ENCODE data around the gene KRI1.
A peak's percentile ranks its signal among the peaks of the same experiment; 100 is the strongest.
"Not testable (repeated sequence)": the region's sequence is repeated elsewhere in the genome, so short reads cannot be mapped to it uniquely, and the experiment has no call there.

The KRI1 gene

GRCh38 chr19:10552510-10553053, 13.2 kb downstream of the KRI1 start:
- no peaks in the 10 kb centered on the region for H3K27me3 ChIP-seq (ENCODE audit: control insufficient read depth, insufficient read depth, low read length)
- H3K9ac ChIP-seq: no peak overlapping the region
- no peaks in the 10 kb centered on the region for H3K36me3 ChIP-seq (ENCODE audit: control insufficient read depth, insufficient read depth, low read length)
- H3K4me1 ChIP-seq: no peaks in the 10 kb centered on the region
- H3K4me2 ChIP-seq (ENCODE audit: low read length): no peak overlapping the region
- H3K4me3 ChIP-seq (ENCODE audit: low read depth, low read length): no peak overlapping the region
- H3K27ac ChIP-seq: no peak overlapping the region
- no peaks in the 10 kb centered on the region for H3K79me2 ChIP-seq
- no peaks in the 10 kb centered on the region for H3K9me3 ChIP-seq (ENCODE audit: control insufficient read depth, low read length)
- no peak for TF ChIP-seq CTCF (IDR thresholded peaks at IDR 0.05)
- no peak overlapping the region for H2AFZ ChIP-seq

- Histone ChIP-seq H2AFZ (no peak overlapping the region), H3K79me2 (peaks cover 2% of the 10 kb centered on the region), H3K9me3 (ENCODE audit: control insufficient read depth, low read length) (no peaks in the 10 kb centered on the region), H3K4me3 (ENCODE audit: low read depth, low read length) (no peak overlapping the region), H3K27ac (no peak overlapping the region), H3K4me1 (no peaks in the 10 kb centered on the region), H3K9ac (no peak overlapping the region), H3K36me3 (ENCODE audit: control insufficient read depth, insufficient read depth, low read length) (no peaks in the 10 kb centered on the region), H3K4me2 (ENCODE audit: low read length) (no peak overlapping the region), H3K27me3 (ENCODE audit: control insufficient read depth, insufficient read depth, low read length) (no peaks in the 10 kb centered on the region)
- TF ChIP-seq CTCF (IDR thresholded peaks at IDR 0.05): peak; percentile 10
Observed at GRCh38 chr19:10551698-10552301, 14.0 kb downstream of the KRI1 start.

GRCh38 chr19:10551006-10551405, 14.8 kb downstream of the KRI1 start:
- H3K4me3 ChIP-seq (ENCODE audit: low read depth, low read length); H3K36me3 ChIP-seq (ENCODE audit: control insufficient read depth, insufficient read depth, low read length); H3K4me2 ChIP-seq (ENCODE audit: low read length); H3K27ac ChIP-seq; H3K9me3 ChIP-seq (ENCODE audit: control insufficient read depth, low read length); H3K9ac ChIP-seq; H3K27me3 ChIP-seq (ENCODE audit: control insufficient read depth, insufficient read depth, low read length); H3K79me2 ChIP-seq; H2AFZ ChIP-seq; H3K4me1 ChIP-seq: not testable (repeated sequence)

GRCh38 chr19:10550336-10550735, 15.5 kb downstream of the KRI1 start:
- H3K27ac ChIP-seq: no peak overlapping the region
- no peak overlapping the region for H3K4me2 ChIP-seq (ENCODE audit: low read length)
- peaks cover 2% of the 10 kb centered on the region for H3K79me2 ChIP-seq
- no peaks in the 10 kb centered on the region for H3K27me3 ChIP-seq (ENCODE audit: control insufficient read depth, insufficient read depth, low read length)
- H2AFZ ChIP-seq: no peak overlapping the region
- no peaks in the 10 kb centered on the region for H3K9me3 ChIP-seq (ENCODE audit: control insufficient read depth, low read length)
- H3K4me3 ChIP-seq (ENCODE audit: low read depth, low read length): no peak overlapping the region
- H3K4me1 ChIP-seq: no peaks in the 10 kb centered on the region
- no peak overlapping the region for H3K9ac ChIP-seq
- no peak for TF ChIP-seq CTCF (IDR thresholded peaks at IDR 0.05)
- H3K36me3 ChIP-seq (ENCODE audit: control insufficient read depth, insufficient read depth, low read length): no peaks in the 10 kb centered on the region

- H3K27ac ChIP-seq: no peak overlapping the region
- TF ChIP-seq CTCF (IDR thresholded peaks at IDR 0.05): no peak
- no peaks in the 10 kb centered on the region for H3K36me3 ChIP-seq (ENCODE audit: control insufficient read depth, insufficient read depth, low read length)
- no peaks in the 10 kb centered on the region for H3K27me3 ChIP-seq (ENCODE audit: control insufficient read depth, insufficient read depth, low read length)
- peaks cover 4% of the 10 kb centered on the region for H3K4me1 ChIP-seq
- no peak overlapping the region for H3K4me3 ChIP-seq (ENCODE audit: low read depth, low read length)
- no peaks in the 10 kb centered on the region for H3K9me3 ChIP-seq (ENCODE audit: control insufficient read depth, low read length)
- no peak overlapping the region for H2AFZ ChIP-seq
- H3K9ac ChIP-seq: no peak overlapping the region
- peaks cover 5% of the 10 kb centered on the region for H3K79me2 ChIP-seq
- no peak overlapping the region for H3K4me2 ChIP-seq (ENCODE audit: low read length)
Observed at GRCh38 chr19:10549733-10550132, 16.1 kb downstream of the KRI1 start.

Data from parathyroid adenoma (tissue), 2 donors.